Nucleus accumbens (tissue), 56 donors: Measurements from ENCODE around the gene PSMA3.
"Not testable (repeated sequence)": the region's sequence is repeated elsewhere in the genome, so short reads cannot be mapped to it uniquely, and the experiment has no call there.

Source experiments
- DNase-seq, 56 donors: peaks; one replicate each; lab custom pipeline; 2025; lab: John Stamatoyannopoulos, UW

The PSMA3 gene

GRCh38 chr14:58244556-58245387, at the start of gene PSMA3:
Gene PSMA3, plus strand, starts transcription at chr14:58244843. Its CDS starts 78 bp downstream, at chr14:58244921.
- peak; percentile 50 to 99 (median 96) for DNase-seq

- DNase-seq, result no peak
These were observed 48.4 kb upstream of the PSMA3 start for GRCh38 chr14:58196198-58196597.

- DNase-seq, result no peak
These were observed 46.6 kb upstream of the PSMA3 start for GRCh38 chr14:58198086-58198485.

- DNase-seq, result peak in 55 of 56 donors; percentile 13 to 92 (median 76)
These were observed 44.7 kb upstream of the PSMA3 start, which contains the start of gene ACTR10 for GRCh38 chr14:58199726-58200479. Gene ACTR10, plus strand, starts transcription at chr14:58200149. Its CDS starts 69 bp downstream, at chr14:58200218.

- DNase-seq, result peak in 1 of 56 donors; percentile 45
These were observed 44.2 kb upstream of the PSMA3 start for GRCh38 chr14:58200480-58200841.

GRCh38 chr14:58200846-58201245, 43.8 kb upstream of the PSMA3 start:
- DNase-seq, result no peak

GRCh38 chr14:58213176-58213575, 31.5 kb upstream of the PSMA3 start:
- no peak for DNase-seq

- no peak for DNase-seq
These were observed 29.3 kb upstream of the PSMA3 start for GRCh38 chr14:58215191-58215914.

- no peak for DNase-seq
These were observed 28.1 kb upstream of the PSMA3 start for GRCh38 chr14:58216544-58216943.

- DNase-seq, result no peak
These were observed 17.4 kb upstream of the PSMA3 start for GRCh38 chr14:58227096-58227819.

GRCh38 chr14:58238252-58239243, 6.1 kb upstream of the PSMA3 start:
- DNase-seq, result peak in 5 of 56 donors; percentile 3 to 20 (median 4)

- peak in 51 of 56 donors; percentile 6 to 89 (median 53) for DNase-seq
These were observed 5.1 kb upstream of the PSMA3 start for GRCh38 chr14:58239244-58240195.

- no peak for DNase-seq
These were observed 670 bp upstream of the PSMA3 start for GRCh38 chr14:58243790-58244555.

GRCh38 chr14:58245562-58245961, 919 bp downstream of the PSMA3 start:
- no peak for DNase-seq

- DNase-seq, result no peak
These were observed 5.0 kb downstream of the PSMA3 start for GRCh38 chr14:58249611-58250010.

GRCh38 chr14:58258156-58258555, 13.5 kb downstream of the PSMA3 start:
- DNase-seq, result no peak

- DNase-seq, result not testable (repeated sequence)
These were observed 17.4 kb downstream of the PSMA3 start for GRCh38 chr14:58262005-58262404.
